Esophagus muscularis mucosa (tissue), 4 donors: ENCODE data around the gene HOXD13. TPM values are rescaled to one million over a fixed set of nuclear protein-coding genes. Genes with fewer than 3 reads are reported as not detected.

ENCODE experiments used
- DNase-seq: peaks from one replicate; pipeline ENCODE4 v3.0.0-alpha.2; 2017; ENCODE audit errors: extremely low spot score
- H3K27ac ChIP-seq, 4 donors: fragments of 200-600 bp; sonication (generic); replicated peaks in 1 of 4; 1 replicate in 3 of 4; 2 replicates in 1 of 4; pipeline ENCODE4 v1.5.1; 2016 to 2019; ENCODE audit warnings: mild to moderate bottlenecking in 1 of 4
- H3K27me3 ChIP-seq, 4 donors: fragments of 200-600 bp; sonication (generic); one replicate each; pipeline versions ENCODE4 v1.5.1 to v1.6.0; 2016 to 2019
- H3K36me3 ChIP-seq, 4 donors: fragments of 200-600 bp; sonication (generic); one replicate each; pipeline ENCODE4 v1.5.1; 2016 to 2019
- H3K4me1 ChIP-seq, 4 donors: fragments of 200-600 bp; sonication (generic); one replicate each; pipeline ENCODE4 v1.5.1; 2016 to 2019
- H3K4me3 ChIP-seq, 4 donors: fragments of 200-600 bp; sonication (generic); 1 replicate in 2 of 4; 2 replicates in 2 of 4; pipeline ENCODE4 v1.5.1; 2016 to 2019; ENCODE audit warnings: mild to moderate bottlenecking in 4 of 4, moderate library complexity in 1 of 4
- H3K9me3 ChIP-seq, 4 donors: fragments of 200-600 bp; sonication (generic); 1 replicate in 3 of 4; 2 replicates in 1 of 4; pipeline ENCODE4 v1.5.1; 2016 to 2019
- CTCF ChIP-seq, 3 experiments: fragments of 200-600 bp in 2 of 3; fragments of 450-650 bp in 1 of 3; sonication (generic) in 2 of 3; IDR thresholded peaks; one replicate each; pipeline ENCODE4 v1.5.1; 2017 to 2019; ENCODE audit warnings: antibody characterized with exemption in 3 of 3, mild to moderate bottlenecking in 2 of 3, moderate library complexity in 1 of 3
- EP300 ChIP-seq: sonication (generic); formaldehyde crosslinking; IDR thresholded peaks from one replicate; pipeline ENCODE4 v1.6.1; 2017; ENCODE audit warnings: antibody characterized with exemption
- POLR2A ChIP-seq: fragments of 450-650 bp; IDR thresholded peaks from one replicate; pipeline ENCODE4 v1.6.1; 2017; ENCODE audit warnings: antibody characterized with exemption, moderate library complexity, mild to moderate bottlenecking, low read depth
- POLR2AphosphoS5 ChIP-seq, 2 donors: sonication (generic); formaldehyde crosslinking; IDR thresholded peaks; one replicate each; pipeline ENCODE4 v1.6.1; 2017; ENCODE audit warnings: antibody characterized with exemption in 2 of 2
- WGBS: methylation state at CpG from one replicate; pipeline ENCODE4 v1.1.5; 2018; 5-methylcytosine and 5-hydroxymethylcytosine counted together
- intact Hi-C: fragments of 100-400 bp; cut with DNase I; formaldehyde crosslinking; loops from one replicate; pipeline ENCODE4 v1.15.1; 2023
- total RNA-seq, 4 donors: library from RNA; depleted of rRNA; stranded (reverse); fragments of >200 nt; gene quantifications; one replicate each; pipeline versions ENCODE4 v1.1.0 to v1.2.1, GENCODE V29; 2016

The HOXD13 gene
- total RNA-seq, 4 donors from 2014 or later: not detected

DNA sequence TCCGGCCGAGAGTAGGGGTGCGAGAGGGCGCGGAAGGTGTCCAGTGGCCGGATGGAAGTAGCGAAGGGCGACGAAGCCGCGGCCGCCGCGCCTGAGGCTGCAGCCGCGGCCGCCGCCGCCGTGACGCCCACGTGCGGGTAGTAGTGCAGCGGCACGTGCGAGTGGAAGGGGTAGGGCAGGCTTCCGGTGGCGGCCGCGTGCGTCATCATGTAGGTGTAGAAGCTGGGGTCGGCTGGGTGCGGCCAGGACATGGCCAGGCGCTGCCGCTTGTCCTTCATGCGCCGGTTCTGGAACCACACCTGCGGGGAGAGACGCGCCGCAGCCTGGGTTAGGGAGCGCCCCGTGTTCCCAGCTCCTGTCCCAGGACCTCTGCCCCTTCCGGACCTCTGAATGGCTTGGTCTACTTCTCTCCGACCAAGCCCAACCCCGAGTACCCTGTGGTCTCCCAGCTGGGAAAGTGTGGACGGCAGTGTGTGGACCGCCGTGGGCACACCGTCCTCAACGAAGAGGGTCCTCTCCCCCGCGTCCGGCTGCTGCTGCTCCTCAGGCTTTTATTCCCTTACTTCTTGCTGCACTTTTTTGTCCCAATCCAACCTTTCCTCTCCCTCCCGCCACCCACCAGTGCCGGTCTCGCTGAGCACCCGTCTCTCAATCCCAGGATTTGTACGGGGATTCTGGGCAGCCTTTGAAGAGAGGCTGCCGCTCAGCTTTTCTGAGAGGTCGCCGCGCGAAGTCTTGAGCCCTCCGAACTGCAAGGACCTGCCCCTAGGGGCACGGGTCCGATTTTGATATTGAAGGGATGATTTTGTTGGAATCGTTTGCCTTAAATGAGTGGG is 11.8 kb upstream of the HOXD13 start:
- TF ChIP-seq POLR2A: no peak
- TF ChIP-seq CTCF (IDR thresholded peaks at IDR 0.05): no peak
- TF ChIP-seq EP300: no peak
- TF ChIP-seq POLR2AphosphoS5 (IDR thresholded peaks at IDR 0.05): no peak
- WGBS: 8% methylated on average over 36 of the region's 68 CpGs
- peaks cover 0 to 100% (median 90%) of the 10 kb centered on the region in 4 donors for H3K27me3 ChIP-seq
- H3K36me3 ChIP-seq: no peaks in the 10 kb centered on the region
- H3K9me3 ChIP-seq: peaks cover 0 to 3% (median 0%) of the 10 kb centered on the region in 4 donors
- H3K27ac ChIP-seq: no peak overlapping the region
- intact Hi-C loops: loop anchor here (10.0 kb wide), 1 partner anchor 1746 kb away; the partner anchor contains the start of gene SP9
- DNase-seq: no peak
- peak overlapping the region; percentile 26 to 48 (median 38) for H3K4me3 ChIP-seq
- H3K4me1 ChIP-seq: peaks cover 18 to 56% (median 53%) of the 10 kb centered on the region in 4 donors

DNA sequence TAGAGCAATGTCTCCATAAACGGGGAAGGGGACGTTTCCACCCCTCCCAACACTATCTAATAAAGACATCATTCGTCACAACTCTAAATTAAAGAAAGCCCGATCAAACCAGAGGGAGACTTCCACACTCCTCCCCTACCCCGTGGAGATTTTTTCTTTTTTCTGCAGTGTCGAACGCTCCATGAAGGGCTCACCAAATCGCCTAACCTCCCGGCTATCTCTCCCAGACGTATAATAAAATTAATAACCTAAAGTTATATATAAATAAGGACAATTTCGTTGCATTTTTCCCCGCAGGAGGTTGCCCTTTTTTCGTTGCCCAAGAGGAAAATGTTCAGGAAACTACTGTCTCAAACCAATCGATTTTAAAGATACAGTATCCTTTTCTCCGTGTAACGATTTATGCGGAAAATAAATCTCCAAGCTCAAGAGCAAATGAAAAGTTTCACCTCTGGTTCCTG is 11.1 kb upstream of the HOXD13 start:
- intact Hi-C loops: loop anchor here (10.0 kb wide), 1 partner anchor 1747 kb away; the partner anchor contains the start of gene SP9
- TF ChIP-seq CTCF (IDR thresholded peaks at IDR 0.05) (no peak), POLR2AphosphoS5 (IDR thresholded peaks at IDR 0.05) (no peak), EP300 (no peak), POLR2A (no peak)
- Histone ChIP-seq H3K4me1 (peaks cover 23 to 63% (median 59%) of the 10 kb centered on the region in 4 donors), H3K4me3 (no peak overlapping the region), H3K27ac (no peak overlapping the region), H3K36me3 (no peaks in the 10 kb centered on the region), H3K27me3 (peaks cover 0 to 100% (median 90%) of the 10 kb centered on the region in 4 donors), H3K9me3 (peaks cover 0 to 3% (median 0%) of the 10 kb centered on the region in 4 donors)
- DNase-seq: no peak
- WGBS: 6% methylated on average over 17 of the region's 17 CpGs

GRCh38 chr2:176081837-176082524 is 10.5 kb upstream of the HOXD13 start:
- Histone ChIP-seq H3K9me3 (peaks cover 0 to 3% (median 0%) of the 10 kb centered on the region in 4 donors), H3K4me3 (no peak overlapping the region), H3K27me3 (peaks cover 0 to 100% (median 90%) of the 10 kb centered on the region in 4 donors), H3K27ac (no peak overlapping the region), H3K36me3 (no peaks in the 10 kb centered on the region), H3K4me1 (peaks cover 23 to 63% (median 61%) of the 10 kb centered on the region in 4 donors)
- TF ChIP-seq POLR2A (no peak), POLR2AphosphoS5 (IDR thresholded peaks at IDR 0.05) (no peak), EP300 (no peak), CTCF (IDR thresholded peaks at IDR 0.05) (no peak)
- no peak for DNase-seq
- 6% methylated on average over 22 of the region's 62 CpGs for WGBS
- intact Hi-C loops: loop anchor here (10.0 kb wide), 1 partner anchor 1747 kb away; the partner anchor contains the start of gene SP9

GRCh38 chr2:176082525-176082823 is 10.0 kb upstream of the HOXD13 start:
- peaks cover 0 to 3% (median 0%) of the 10 kb centered on the region in 4 donors for H3K9me3 ChIP-seq
- DNase-seq: no peak
- H3K4me1 ChIP-seq: peaks cover 23 to 63% (median 61%) of the 10 kb centered on the region in 4 donors
- no peak for TF ChIP-seq EP300
- no peak for TF ChIP-seq POLR2A
- TF ChIP-seq CTCF (IDR thresholded peaks at IDR 0.05): no peak
- no peak for TF ChIP-seq POLR2AphosphoS5 (IDR thresholded peaks at IDR 0.05)
- H3K4me3 ChIP-seq: no peak overlapping the region
- H3K27me3 ChIP-seq: peaks cover 0 to 100% (median 92%) of the 10 kb centered on the region in 4 donors
- intact Hi-C loops: loop anchor here (10.0 kb wide), 1 partner anchor 1748 kb away; the partner anchor contains the start of gene SP9
- no peaks in the 10 kb centered on the region for H3K36me3 ChIP-seq
- no peak overlapping the region for H3K27ac ChIP-seq
- 11% methylated on average over 10 of the region's 10 CpGs for WGBS
